Hair follicle dermal papilla cell (primary cell): ENCODE measurements around the gene THEM5. TPM values are rescaled to one million over a fixed set of nuclear protein-coding genes. Genes with fewer than 3 reads are reported as not detected.

Experiments
- small RNA-seq: library from RNA; depleted of rRNA; stranded (forward); fragments of <200 nt; gene quantifications from one replicate; pipeline ENCODE3, GENCODE V24; 2012
- total RNA-seq: library from RNA; depleted of rRNA; stranded (reverse); fragments of >200 nt; gene quantifications from 2 replicates; pipeline ENCODE4 v1.2.3, GENCODE V29; 2012

The THEM5 gene
- total RNA-seq: not detected in 2 replicates

GRCh38 chr1:151853411-151853943 lies at the start of gene THEM5:
Gene THEM5 (minus strand): TSS chr1:151853712. CDS start chr1:151853565, 147 bp downstream.

GRCh38 chr1:151839457-151840403 lies 13.8 kb downstream of the THEM5 start, which contains the start of gene C2CD4D:
Gene C2CD4D (minus strand): TSS chr1:151839820. CDS start chr1:151838989, 831 bp downstream.

GRCh38 chr1:151831605-151832004 lies 21.9 kb downstream of the THEM5 start, which contains the start of gene RORC:
Gene RORC (minus strand): TSS chr1:151831802. CDS start chr1:151831764, 38 bp downstream.

DNA sequence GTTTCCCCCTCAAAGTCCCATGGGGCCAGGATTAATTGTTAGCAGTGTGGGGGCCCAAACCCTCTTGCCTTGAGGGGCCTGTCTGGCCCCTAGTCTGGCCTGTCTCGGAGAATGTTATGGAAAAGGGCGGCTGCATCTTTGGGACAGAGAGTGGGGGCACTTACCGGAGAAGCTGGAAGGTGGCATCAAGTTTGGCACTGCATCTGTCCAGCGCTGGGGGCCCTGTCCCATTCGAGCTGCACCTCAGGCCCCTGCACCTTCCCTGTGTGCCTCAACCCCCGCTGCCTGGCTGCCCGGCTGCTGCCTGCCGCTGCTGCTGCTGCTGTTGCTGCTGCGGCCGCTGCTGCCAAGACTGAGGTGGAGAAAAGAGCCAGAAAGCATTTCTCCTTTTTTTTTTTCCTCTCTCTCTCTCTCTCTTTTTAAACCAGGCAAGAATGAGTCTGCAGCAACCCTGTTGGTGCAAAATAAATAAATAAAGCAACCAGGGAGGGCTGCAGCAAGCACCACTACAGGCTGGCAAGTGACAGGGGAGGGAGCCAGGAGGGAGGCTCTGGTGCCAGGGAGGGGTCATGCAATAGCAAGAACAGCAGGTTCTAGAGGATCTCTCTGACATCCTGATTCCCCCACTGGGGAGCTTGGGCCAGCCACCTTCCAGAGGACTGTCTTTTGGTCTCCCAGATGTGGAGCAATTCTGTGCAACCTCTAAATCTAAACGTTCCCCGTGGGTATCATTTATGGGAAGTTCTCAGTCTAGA lies 48.3 kb downstream of the THEM5 start, which contains the start of gene LINGO4:
Gene LINGO4, minus strand, starts transcription at position 354 of the 755 bp plus-strand sequence. CDS start 2,715 bp downstream, outside the sequence.

Small RNAs within 50 kb of the gene (small RNA-seq; reads per million reads assigned to genes)
- gene RF00019: not detected

Other genes with a start within 250 kb of the THEM5 start
- 27.3 and 28.7 TPM in 2 replicates for gene SNX27, start 241.7 kb downstream of the THEM5 start, total RNA-seq
- gene CELF3, start 136.9 kb downstream of the THEM5 start, total RNA-seq: not detected in 2 replicates
- not detected in 2 replicates for gene RIIAD1, start 132.2 kb downstream of the THEM5 start, total RNA-seq
- gene MRPL9, start 90.2 kb downstream of the THEM5 start, total RNA-seq: 55.8 and 56.3 TPM in 2 replicates
- 1.9 TPM in 2 replicates for gene TDRKH, start 63.2 kb downstream of the THEM5 start, total RNA-seq
- gene LINGO4, start 48.3 kb downstream of the THEM5 start, total RNA-seq: not detected in 2 replicates
- 0.12 TPM in 1 of 2 replicates, not detected in the other for gene RORC, start 21.9 kb downstream of the THEM5 start, total RNA-seq
- gene C2CD4D, start 13.9 kb downstream of the THEM5 start, total RNA-seq: not detected in 2 replicates
- gene THEM4, start 55.8 kb upstream of the THEM5 start, total RNA-seq: 11.4 and 11.7 TPM in 2 replicates
- 54.0 and 87.7 TPM in 2 replicates for gene S100A10, start 140.1 kb upstream of the THEM5 start, total RNA-seq
- 138 and 180 TPM in 2 replicates for gene S100A11, start 183.3 kb upstream of the THEM5 start, total RNA-seq
- gene TCHHL1, start 235.4 kb upstream of the THEM5 start, total RNA-seq: not detected in 2 replicates